GM04504 (cell line): ENCODE measurements around the gene SAFB.

ENCODE experiments used
- DNase-seq: peaks from one replicate; pipeline ENCODE4 v3.0.0-alpha.2; 2012; ENCODE audit warnings: low read depth

The SAFB gene

GRCh38 chr19:5627395-5627904 lies 4.6 kb downstream of the SAFB start:
- no peak for DNase-seq

- DNase-seq = no peak
These were observed 5.6 kb downstream of the SAFB start for GRCh38 chr19:5628461-5628860.

- DNase-seq = no peak
These were observed 6.1 kb downstream of the SAFB start for GRCh38 chr19:5628919-5629481.

- DNase-seq = no peak
These were observed 8.8 kb downstream of the SAFB start for GRCh38 chr19:5631567-5632240.

GRCh38 chr19:5632241-5632612 lies 9.3 kb downstream of the SAFB start:
- no peak for DNase-seq

GRCh38 chr19:5632657-5633056 lies 9.8 kb downstream of the SAFB start:
- DNase-seq = no peak

GRCh38 chr19:5635427-5635826 lies 12.5 kb downstream of the SAFB start:
- no peak for DNase-seq

- DNase-seq = no peak
These were observed 15.1 kb downstream of the SAFB start for GRCh38 chr19:5637971-5638370.

- DNase-seq = no peak
These were observed 18.3 kb downstream of the SAFB start for GRCh38 chr19:5641171-5641570.

- no peak for DNase-seq
These were observed 19.3 kb downstream of the SAFB start for GRCh38 chr19:5642204-5642603.

GRCh38 chr19:5643060-5643459 lies 20.2 kb downstream of the SAFB start:
- no peak for DNase-seq

- DNase-seq = no peak
These were observed 21.2 kb downstream of the SAFB start for GRCh38 chr19:5644037-5644436.

- DNase-seq = no peak
These were observed 22.5 kb downstream of the SAFB start for GRCh38 chr19:5645409-5645808.

GRCh38 chr19:5646703-5647102 lies 23.8 kb downstream of the SAFB start:
- DNase-seq = no peak

- DNase-seq = no peak
These were observed 25.6 kb downstream of the SAFB start for GRCh38 chr19:5648464-5648863.

- no peak for DNase-seq
These were observed 28.5 kb downstream of the SAFB start for GRCh38 chr19:5651361-5651760.

GRCh38 chr19:5652261-5652660 lies 29.4 kb downstream of the SAFB start:
- DNase-seq = no peak

GRCh38 chr19:5654931-5655330 lies 32.0 kb downstream of the SAFB start:
- DNase-seq = no peak

GRCh38 chr19:5655412-5655811 lies 32.5 kb downstream of the SAFB start:
- DNase-seq = no peak

- no peak for DNase-seq
These were observed 38.6 kb downstream of the SAFB start for GRCh38 chr19:5661483-5661882.

GRCh38 chr19:5663904-5664303 lies 41.0 kb downstream of the SAFB start:
- no peak for DNase-seq

- no peak for DNase-seq
These were observed 41.6 kb downstream of the SAFB start for GRCh38 chr19:5664515-5664914.

GRCh38 chr19:5665781-5666513 lies 43.1 kb downstream of the SAFB start:
- DNase-seq = peak; percentile 15
